HG02763 (cell line): ENCODE results near the gene MEF2D.

Experiments used
- ATAC-seq: cut with Tn5 transposase; IDR thresholded peaks from one replicate; pipeline ENCODE4 v1.9.1; 2021; ENCODE audit warnings: mild to moderate bottlenecking, moderate library complexity; ENCODE audit not compliant: unreplicated experiment

The MEF2D gene

DNA sequence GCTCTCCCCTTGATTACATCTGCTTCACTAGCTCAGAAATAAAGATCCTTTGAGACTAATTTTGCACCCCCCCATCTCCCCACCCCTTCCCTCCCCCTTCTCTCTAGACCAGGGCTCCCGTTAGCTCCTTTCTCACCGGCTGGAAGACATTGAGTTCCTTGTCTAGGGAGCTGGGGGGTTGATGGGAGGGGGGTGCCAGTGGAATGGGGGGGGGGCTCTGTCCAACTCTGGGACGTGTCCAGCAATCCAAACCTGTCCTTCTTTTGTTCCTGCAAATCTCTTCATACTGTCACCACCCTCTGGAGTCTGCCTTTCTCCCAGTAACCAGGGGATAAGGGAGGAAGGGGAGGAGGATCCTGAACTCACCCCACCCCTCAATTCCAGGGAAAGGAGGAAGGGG is 69.7 kb downstream of the MEF2D start:
- ATAC-seq = no peak

DNA sequence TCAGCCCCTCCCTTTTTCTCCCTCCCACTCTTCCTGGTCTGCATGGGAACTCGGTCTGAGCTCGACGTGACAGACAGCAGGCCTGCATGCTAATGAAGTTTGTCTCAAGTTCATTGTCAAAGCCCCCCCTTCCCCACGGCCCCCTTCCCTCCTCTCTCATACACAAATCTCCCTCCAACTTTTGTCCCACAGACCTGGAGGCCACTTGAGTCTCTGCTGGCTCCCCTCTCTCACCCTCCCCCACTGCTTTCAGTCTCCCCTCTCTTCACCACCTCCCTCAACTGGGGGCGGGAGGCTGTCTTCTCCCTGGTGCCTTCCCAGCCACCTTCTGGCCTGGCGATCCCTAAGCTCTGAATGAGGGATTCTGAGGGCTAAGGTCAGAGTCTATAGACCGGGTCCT is 70.3 kb downstream of the MEF2D start:
- ATAC-seq = no peak

- ATAC-seq = no peak
Observed at GRCh38 chr1:156429313-156430060, 71.1 kb downstream of the MEF2D start.

GRCh38 chr1:156428746-156429288 is 71.8 kb downstream of the MEF2D start:
- no peak for ATAC-seq

DNA sequence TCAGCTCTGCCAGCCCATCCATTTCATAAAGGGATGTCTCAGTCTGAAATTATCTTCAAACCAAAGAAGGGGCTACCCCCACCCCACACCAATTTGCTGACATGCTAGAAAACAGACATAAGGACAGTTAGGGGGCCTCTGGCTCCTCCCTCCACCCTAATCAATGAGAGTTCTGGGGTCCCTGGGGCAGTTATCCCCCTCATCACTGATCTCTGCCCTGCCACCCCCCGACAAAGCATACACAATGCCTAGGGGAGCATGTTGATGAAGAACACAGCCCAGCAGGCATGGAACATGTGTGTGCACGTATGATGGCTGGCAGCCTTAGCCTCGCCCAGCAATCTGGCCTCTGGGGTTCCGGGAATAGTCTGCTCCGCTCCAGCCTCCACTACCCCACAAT is 72.6 kb downstream of the MEF2D start:
- ATAC-seq = no peak

GRCh38 chr1:156425943-156426342 is 74.6 kb downstream of the MEF2D start:
- no peak for ATAC-seq

GRCh38 chr1:156424806-156425432 is 75.7 kb downstream of the MEF2D start:
- no peak for ATAC-seq

DNA sequence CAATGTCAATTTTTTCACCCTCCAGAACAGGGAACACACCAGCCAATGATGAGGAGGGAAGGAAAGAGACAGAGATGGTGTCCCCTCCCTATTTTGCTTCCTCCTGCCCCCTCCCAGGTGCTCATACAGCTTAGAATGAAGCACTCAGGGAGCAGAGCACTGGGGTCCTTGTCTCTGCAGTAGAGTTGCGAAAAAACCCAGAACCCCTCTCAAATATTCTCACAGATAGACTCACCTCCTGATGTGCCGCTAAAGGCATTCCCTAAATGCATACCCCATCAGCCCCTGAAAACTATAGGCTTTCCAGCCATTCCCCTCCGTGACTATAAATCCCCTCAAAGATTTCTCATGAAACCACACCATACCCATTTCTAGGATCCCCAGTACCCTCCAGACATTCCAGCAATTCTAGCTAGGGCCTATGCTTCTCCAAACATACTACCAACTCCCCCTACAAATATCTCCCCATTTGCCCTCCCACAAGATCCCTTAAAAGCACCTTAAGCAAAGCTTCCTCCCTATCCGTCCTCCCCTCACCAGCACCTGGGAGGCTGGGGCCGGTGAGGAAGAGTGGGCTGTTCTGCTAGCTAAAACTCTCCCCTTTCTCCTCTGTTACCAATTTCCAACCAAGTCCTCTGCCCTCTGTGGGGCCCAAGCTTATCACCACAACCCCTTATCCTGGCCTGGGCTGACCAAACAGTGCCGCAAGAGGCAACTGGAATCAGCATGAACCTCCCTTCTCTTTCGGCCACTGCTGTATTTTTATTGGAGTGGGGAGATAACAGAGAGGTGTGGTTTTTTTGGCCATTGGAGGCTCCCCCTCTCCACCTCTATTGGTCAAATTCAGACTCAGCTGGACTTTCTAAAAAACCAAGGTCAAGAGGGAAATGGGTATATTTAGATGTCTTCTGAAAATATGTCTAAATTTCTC is 76.9 kb downstream of the MEF2D start:
- no peak for ATAC-seq

GRCh38 chr1:156422602-156423091 is 77.9 kb downstream of the MEF2D start:
- ATAC-seq = no peak

GRCh38 chr1:156421939-156422601 is 78.5 kb downstream of the MEF2D start:
- ATAC-seq = no peak

DNA sequence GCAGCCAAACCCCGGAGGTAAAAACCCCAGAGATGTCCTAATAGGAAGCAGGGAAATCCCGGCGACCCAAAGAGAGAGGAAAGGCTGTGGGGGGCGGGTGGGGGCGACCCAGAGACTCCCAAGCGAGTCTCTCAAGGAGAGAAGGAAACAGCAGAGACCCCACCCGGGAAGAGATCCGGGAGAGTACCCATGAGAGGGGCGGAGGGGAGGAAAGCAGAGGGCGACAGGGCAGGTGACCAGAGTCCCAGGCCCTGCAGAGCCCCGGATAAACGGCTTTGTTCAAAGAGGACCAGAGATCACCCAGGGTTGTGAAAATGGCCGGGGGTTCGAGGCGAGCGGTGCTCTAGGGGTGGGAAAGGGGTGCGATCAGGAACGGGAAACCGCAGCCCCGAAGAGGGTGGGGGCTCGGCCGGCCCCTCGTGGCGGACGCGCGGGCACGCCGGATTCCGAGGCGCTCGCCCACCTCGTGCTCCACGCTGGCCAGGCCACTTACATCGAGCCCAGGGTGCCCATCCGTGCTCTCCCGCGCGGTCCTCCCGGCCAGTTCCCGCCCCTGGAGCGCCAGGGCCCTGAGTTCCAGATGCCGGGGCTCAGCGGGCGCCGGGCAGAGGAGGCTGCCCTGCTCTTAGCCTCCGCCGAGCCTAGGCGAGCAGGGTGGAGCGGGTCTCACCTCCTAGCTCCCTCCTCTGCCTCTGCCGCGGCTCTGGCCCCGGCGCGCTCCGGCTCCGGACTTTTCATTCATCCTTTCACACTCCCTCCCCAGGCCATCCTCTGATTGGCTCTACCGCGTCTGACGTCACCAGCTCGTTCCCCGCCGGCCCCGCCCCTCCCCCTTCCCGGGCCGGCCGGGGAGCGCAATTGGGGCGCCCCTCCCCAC is 79.3 kb downstream of the MEF2D start:
- peak; percentile 61 for ATAC-seq

DNA sequence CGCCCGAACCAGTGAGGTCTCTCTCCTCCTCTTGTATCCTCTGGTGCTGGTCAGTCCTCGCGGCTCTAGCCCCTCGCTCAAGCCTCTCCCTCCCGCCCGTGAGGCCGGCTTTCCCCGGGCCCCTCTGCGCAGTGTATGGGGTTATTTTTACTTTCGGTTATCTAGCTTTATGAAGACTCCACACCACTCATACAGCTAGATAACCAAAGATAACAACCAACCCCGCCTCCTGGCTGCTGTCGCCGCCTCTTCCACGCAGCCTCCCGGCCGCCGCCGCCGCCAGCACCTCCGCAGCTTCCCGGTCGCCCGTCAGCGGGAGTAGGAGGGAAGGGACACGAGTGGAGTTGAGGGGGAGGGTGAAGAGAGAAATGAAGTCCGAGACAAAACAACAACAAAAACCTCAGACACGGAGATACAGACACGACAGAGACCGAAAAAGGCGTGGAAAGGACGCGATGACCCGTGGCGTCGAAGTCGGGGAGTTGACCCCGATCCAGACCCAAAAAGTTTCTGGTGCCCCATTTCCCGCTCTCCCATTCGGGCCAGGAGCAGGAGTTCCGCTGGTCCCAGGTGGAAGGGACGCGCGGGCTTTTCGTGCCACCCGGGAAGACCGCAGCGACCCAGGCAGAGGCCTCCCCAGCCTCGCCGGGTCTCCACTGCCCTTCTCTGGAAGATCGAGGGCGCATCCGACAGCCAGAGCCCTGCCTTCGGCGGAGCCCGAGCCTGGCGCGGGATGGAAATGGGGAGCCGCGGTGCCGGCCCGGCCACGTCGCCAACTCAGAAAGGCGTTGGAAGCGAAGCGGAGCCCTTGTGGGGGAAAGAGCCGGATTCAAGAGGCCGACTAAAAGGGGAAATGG is 80.1 kb downstream of the MEF2D start:
- no peak for ATAC-seq

DNA sequence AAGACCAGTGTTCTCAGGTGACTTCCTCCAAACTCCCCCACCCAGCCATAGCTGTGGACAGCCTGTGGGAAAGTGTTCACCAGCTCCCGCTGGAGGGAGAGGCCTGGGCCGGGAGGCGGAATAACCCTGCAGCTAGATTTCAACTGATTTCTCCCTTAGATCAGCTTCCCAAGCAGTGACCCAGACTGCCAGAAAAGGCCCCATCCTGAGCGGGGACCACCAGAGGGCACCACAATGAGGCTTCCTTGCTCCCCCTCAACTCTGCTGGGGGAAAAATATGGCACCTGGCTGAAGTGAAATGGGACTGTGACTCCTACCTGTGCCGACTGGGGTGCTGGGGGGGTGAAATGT is 80.7 kb downstream of the MEF2D start:
- ATAC-seq = no peak

GRCh38 chr1:156418416-156419070 is 82.0 kb downstream of the MEF2D start:
- ATAC-seq = no peak

GRCh38 chr1:156417401-156418020 is 83.1 kb downstream of the MEF2D start:
- ATAC-seq = no peak

DNA sequence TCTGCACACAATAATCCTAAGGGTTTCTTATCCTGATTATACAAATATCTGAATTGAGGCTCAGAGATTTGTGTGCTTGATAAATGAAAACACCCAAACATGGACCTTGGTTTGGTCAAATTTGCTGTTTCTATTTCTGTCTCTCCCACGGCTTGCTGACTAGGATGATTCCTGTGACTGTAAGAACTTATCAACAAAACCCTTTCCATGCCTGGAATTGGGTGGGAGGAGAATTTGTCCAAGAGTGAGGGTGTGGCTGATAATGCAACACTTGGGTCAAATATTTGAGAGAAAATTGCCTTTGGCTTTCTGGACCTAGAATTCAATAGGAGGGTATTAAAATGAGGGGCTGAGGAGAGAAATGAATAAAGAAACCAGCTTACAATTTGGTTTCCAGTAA is 83.6 kb downstream of the MEF2D start:
- ATAC-seq = no peak

- no peak for ATAC-seq
Observed at GRCh38 chr1:156414461-156415064, 86.0 kb downstream of the MEF2D start.
